OCI-LY7 (cell line): ENCODE data around the gene CDK15. TPM values are rescaled to one million over a fixed set of nuclear protein-coding genes. Genes with fewer than 3 reads are reported as not detected.

Source experiments
- BruUV-seq: library from RNA; stranded (reverse); fragments of 400-500 nt; replicated peaks from 2 replicates; lab custom pipeline; 2021; lab: Mats Ljungman, UMichigan
- CTCF ChIA-PET: fragments of 300-600 bp; sonication (Branson Sonifier 250); formaldehyde crosslinking; loops from one replicate; lab custom pipeline; 2022; ENCODE audit warnings: antibody characterized with exemption; ENCODE audit not compliant: unreplicated experiment; lab: Charles Lee
- POLR2A ChIA-PET: fragments of 300-600 bp; sonication (Branson Sonifier 250); formaldehyde crosslinking; loops from one replicate; lab custom pipeline; 2022; ENCODE audit warnings: antibody characterized with exemption; lab: Charles Lee
- DNase-seq: peaks from one replicate; pipeline ENCODE4 v3.0.0-alpha.2; 2015; ENCODE audit warnings: low spot score
- H2AFZ ChIP-seq: fragments of 200-600 bp; sonication (generic), shearing (Covaris generic); 2 replicates; pipeline ENCODE4 v1.6.1; 2014; ENCODE audit warnings: mild to moderate bottlenecking, antibody characterized with exemption, low read length, moderate library complexity
- H3K27ac ChIP-seq: fragments of 200-600 bp; sonication (generic); 2 replicates; pipeline ENCODE4 v1.5.1; 2014; ENCODE audit warnings: mixed run types, low read depth, mild to moderate bottlenecking, moderate library complexity, low read length, inconsistent platforms; ENCODE audit not compliant: poor library complexity, severe bottlenecking
- H3K36me3 ChIP-seq: fragments of 200-600 bp; sonication (generic); 2 replicates; pipeline ENCODE4 v1.6.1; 2014; ENCODE audit warnings: mild to moderate bottlenecking, antibody characterized with exemption, low read length, moderate library complexity, mixed read lengths; ENCODE audit not compliant: insufficient read depth
- H3K4me1 ChIP-seq: fragments of 200-600 bp; sonication (generic); 2 replicates; pipeline ENCODE4 v1.5.1; 2014; ENCODE audit warnings: mild to moderate bottlenecking, low read length; ENCODE audit not compliant: insufficient read depth, poor library complexity, severe bottlenecking
- H3K4me2 ChIP-seq: fragments of 200-600 bp; sonication (generic); 2 replicates; pipeline ENCODE4 v1.6.1; 2014; ENCODE audit warnings: mild to moderate bottlenecking, low read length
- H3K4me3 ChIP-seq: fragments of 200-600 bp; sonication (generic); 2 replicates; pipeline ENCODE4 v1.5.1; 2014; ENCODE audit warnings: mild to moderate bottlenecking, low read depth, low read length; ENCODE audit not compliant: poor library complexity, severe bottlenecking
- H3K79me2 ChIP-seq: fragments of 200-600 bp; sonication (generic); 2 replicates; pipeline ENCODE4 v1.6.1; 2016; ENCODE audit warnings: low read depth, mild to moderate bottlenecking, low read length, moderate library complexity, mixed read lengths; ENCODE audit not compliant: insufficient read depth
- H3K9me2 ChIP-seq: fragments of 200-600 bp; sonication (generic); 2 replicates; pipeline ENCODE4 v1.6.1; 2016; ENCODE audit warnings: mild to moderate bottlenecking, low read length, mixed read lengths; ENCODE audit not compliant: insufficient read depth
- H3K9me3 ChIP-seq: fragments of 200-600 bp; sonication (generic); 2 replicates; pipeline ENCODE4 v1.6.1; 2014; ENCODE audit warnings: mild to moderate bottlenecking, mixed run types, low read length, mixed read lengths
- H4K20me1 ChIP-seq: fragments of 200-600 bp; sonication (generic); 2 replicates; pipeline ENCODE4 v1.6.1; 2014; ENCODE audit warnings: mild to moderate bottlenecking, antibody characterized with exemption, low read length, moderate library complexity, mixed read lengths; ENCODE audit not compliant: insufficient read depth
- EZH2phosphoT487 ChIP-seq: fragments of 200-600 bp; sonication (generic); IDR thresholded peaks from 2 replicates; pipeline ENCODE4 v1.6.1; 2018; ENCODE audit warnings: low read depth, borderline replicate concordance, mild to moderate bottlenecking, mixed run types, antibody characterized with exemption, low read length, moderate library complexity, mixed read lengths
- intact Hi-C: fragments of 100-400 bp; cut with micrococcal nuclease; formaldehyde crosslinking; loops from one replicate; pipeline ENCODE4 v1.10.0; 2022; ENCODE audit not compliant: unreplicated experiment
- total RNA-seq, 2 experiments: library from RNA; depleted of rRNA in 1 of 2; stranded (reverse); fragments of >200 nt in 1 of 2; shearing (Covaris generic) in 1 of 2; gene quantifications; 2 replicates each; pipeline ENCODE4 v1.2.3, GENCODE V29; 2014 to 2022
- TF ChIP-seq, protein P1 (sequence below): fragments of 200-600 bp; sonication (generic); conservative IDR thresholded peaks from 2 replicates; pipeline ENCODE4 v1.5.1; 2014; ENCODE audit warnings: mild to moderate bottlenecking, antibody characterized with exemption, low read length, moderate library complexity, mixed read lengths

The CDK15 gene
- total RNA-seq, 2 experiments from 2014 or later = not detected

DNA sequence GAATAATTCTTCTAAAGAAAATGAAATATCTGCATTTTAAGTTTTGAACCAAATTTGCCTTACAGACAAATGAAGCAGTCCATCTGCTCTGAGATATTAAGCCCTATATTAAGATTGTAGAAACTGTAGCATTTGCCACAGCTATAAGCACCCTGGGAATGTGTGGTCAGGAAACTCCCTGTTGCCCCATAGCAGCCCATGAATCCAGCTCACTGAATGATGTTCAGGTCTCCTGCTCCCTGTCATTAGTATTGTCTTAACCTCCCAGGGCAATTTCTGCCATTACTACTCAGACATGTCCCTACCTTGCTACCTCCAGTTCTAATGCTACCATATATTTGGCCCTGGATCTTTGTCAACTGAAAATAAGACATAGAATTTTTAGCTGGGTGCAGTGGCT lies 41.1 kb downstream of the CDK15 start:
- no peak overlapping the region for H3K4me2 ChIP-seq
- no TSS peak for BruUV-seq
- H3K79me2 ChIP-seq = no peaks in the 10 kb centered on the region
- H2AFZ ChIP-seq = no peak overlapping the region
- H3K4me3 ChIP-seq = no peak overlapping the region
- H3K36me3 ChIP-seq = no peaks in the 10 kb centered on the region
- ChIA-PET CTCF (no interaction called here), POLR2A (interaction anchor here (1.0 kb wide), 1 partner anchor 10 kb away, joined by 3 read pairs; no protein-coding TSS in a partner anchor)
- no peaks in the 10 kb centered on the region for H4K20me1 ChIP-seq
- TF ChIP-seq, protein P1, sequence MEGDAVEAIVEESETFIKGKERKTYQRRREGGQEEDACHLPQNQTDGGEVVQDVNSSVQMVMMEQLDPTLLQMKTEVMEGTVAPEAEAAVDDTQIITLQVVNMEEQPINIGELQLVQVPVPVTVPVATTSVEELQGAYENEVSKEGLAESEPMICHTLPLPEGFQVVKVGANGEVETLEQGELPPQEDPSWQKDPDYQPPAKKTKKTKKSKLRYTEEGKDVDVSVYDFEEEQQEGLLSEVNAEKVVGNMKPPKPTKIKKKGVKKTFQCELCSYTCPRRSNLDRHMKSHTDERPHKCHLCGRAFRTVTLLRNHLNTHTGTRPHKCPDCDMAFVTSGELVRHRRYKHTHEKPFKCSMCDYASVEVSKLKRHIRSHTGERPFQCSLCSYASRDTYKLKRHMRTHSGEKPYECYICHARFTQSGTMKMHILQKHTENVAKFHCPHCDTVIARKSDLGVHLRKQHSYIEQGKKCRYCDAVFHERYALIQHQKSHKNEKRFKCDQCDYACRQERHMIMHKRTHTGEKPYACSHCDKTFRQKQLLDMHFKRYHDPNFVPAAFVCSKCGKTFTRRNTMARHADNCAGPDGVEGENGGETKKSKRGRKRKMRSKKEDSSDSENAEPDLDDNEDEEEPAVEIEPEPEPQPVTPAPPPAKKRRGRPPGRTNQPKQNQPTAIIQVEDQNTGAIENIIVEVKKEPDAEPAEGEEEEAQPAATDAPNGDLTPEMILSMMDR = no peak
- TF ChIP-seq EZH2phosphoT487 = no peak
- intact Hi-C loops = no loop called here
- no peak for DNase-seq
- H3K4me1 ChIP-seq = no peaks in the 10 kb centered on the region
- H3K27ac ChIP-seq = no peak overlapping the region
- no peaks in the 10 kb centered on the region for H3K9me3 ChIP-seq
- H3K9me2 ChIP-seq = no peaks in the 10 kb centered on the region

DNA sequence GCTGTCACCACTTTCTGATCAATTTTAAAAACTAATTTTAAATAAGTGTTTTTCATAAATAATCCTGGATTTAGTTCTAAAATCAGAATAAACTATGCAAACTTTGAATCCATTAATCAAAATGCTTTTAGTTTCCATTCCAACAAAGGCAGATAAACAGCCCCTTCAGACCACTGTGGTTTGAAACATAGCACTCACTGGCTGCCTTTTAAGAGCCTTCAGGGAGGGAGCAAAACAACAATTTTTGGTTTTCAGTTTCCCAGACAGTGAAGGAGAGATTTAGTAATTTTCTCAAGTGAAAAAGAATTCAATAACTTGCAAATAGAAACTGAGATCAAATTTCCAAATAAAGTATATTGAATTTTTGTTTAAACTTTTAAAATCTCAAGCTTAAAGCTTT lies 46.1 kb downstream of the CDK15 start:
- H3K36me3 ChIP-seq = no peaks in the 10 kb centered on the region
- CTCF ChIA-PET = no interaction called here
- H3K4me3 ChIP-seq = no peak overlapping the region
- H3K4me1 ChIP-seq = no peaks in the 10 kb centered on the region
- intact Hi-C loops = no loop called here
- H2AFZ ChIP-seq = no peak overlapping the region
- no peak overlapping the region for H3K4me2 ChIP-seq
- POLR2A ChIA-PET = no interaction called here
- H3K27ac ChIP-seq = no peak overlapping the region
- H3K9me2 ChIP-seq = no peaks in the 10 kb centered on the region
- no TSS peak for BruUV-seq
- TF ChIP-seq EZH2phosphoT487 = no peak
- TF ChIP-seq, protein P1 = no peak
- H3K79me2 ChIP-seq = no peaks in the 10 kb centered on the region
- no peaks in the 10 kb centered on the region for H4K20me1 ChIP-seq
- no peaks in the 10 kb centered on the region for H3K9me3 ChIP-seq
- DNase-seq = no peak

DNA sequence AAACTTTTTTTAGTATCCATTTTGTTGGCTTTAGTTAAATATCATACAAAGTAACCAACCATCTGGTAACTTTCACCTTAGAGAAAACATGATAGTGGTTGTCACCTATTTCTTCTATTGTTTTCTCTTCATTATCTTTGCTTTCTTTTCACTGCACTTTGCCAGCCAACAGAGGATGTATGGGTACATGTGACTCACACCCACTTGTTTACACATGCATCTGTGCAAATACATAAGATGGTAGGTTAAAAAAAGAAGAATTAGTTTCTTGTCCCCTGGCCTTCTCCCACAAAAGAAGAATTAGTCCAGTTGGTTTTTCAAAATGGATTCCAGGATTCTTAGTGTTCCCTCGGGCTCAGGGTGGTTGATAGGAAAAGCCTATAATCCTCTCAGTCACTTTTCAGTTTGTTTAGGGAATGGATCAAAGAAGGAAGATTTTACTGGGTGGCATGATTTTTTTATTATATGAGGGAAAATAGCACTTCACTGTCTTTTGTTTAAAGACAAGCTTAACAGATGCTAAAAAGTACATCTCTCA lies 46.6 kb downstream of the CDK15 start:
- TF ChIP-seq EZH2phosphoT487 = no peak
- TF ChIP-seq, protein P1 = no peak
- intact Hi-C loops = no loop called here
- ChIA-PET CTCF (no interaction called here), POLR2A (no interaction called here)
- Histone ChIP-seq H2AFZ (no peak overlapping the region), H3K4me3 (no peak overlapping the region), H4K20me1 (no peaks in the 10 kb centered on the region), H3K36me3 (no peaks in the 10 kb centered on the region), H3K4me2 (no peak overlapping the region), H3K27ac (no peak overlapping the region), H3K9me3 (no peaks in the 10 kb centered on the region), H3K79me2 (no peaks in the 10 kb centered on the region), H3K9me2 (no peaks in the 10 kb centered on the region), H3K4me1 (no peaks in the 10 kb centered on the region)
- no peak for DNase-seq
- no TSS peak for BruUV-seq
